ENCODE data around the gene TMC5. TPM values are rescaled to one million over a fixed set of nuclear protein-coding genes. Genes with fewer than 3 reads are reported as not detected.

TMC5 gene
- total RNA-seq, 1 experiment from 2014 or later, result 1.2 TPM

- no peak overlapping the region for H3K27ac ChIP-seq (ENCODE audit: insufficient read length, low read depth, low read length)
- no peaks in the 10 kb centered on the region for H3K4me1 Mint-ChIP-seq
- H3K27ac Mint-ChIP-seq, result no peak overlapping the region
- H2BK5ac ChIP-seq (ENCODE audit: insufficient read length, low read length), result no peak overlapping the region
- DNase-seq, result no peak
- H3K27me3 ChIP-seq (ENCODE audit: insufficient read depth, low read length), result no peaks in the 10 kb centered on the region
- H3K4me3 Mint-ChIP-seq, result no peak overlapping the region
- no peaks in the 10 kb centered on the region for H3K23me2 ChIP-seq (ENCODE audit: insufficient read length, low read depth, low read length, poor library complexity, severe bottlenecking)
- no peak overlapping the region for H4K91ac ChIP-seq (ENCODE audit: insufficient read length, low read depth, low read length)
- H3K18ac ChIP-seq (ENCODE audit: insufficient read length, low read depth, low read length), result no peak overlapping the region
- H3K4me1 ChIP-seq (ENCODE audit: insufficient read depth, low read length), result no peaks in the 10 kb centered on the region
- H4K20me1 ChIP-seq (ENCODE audit: control insufficient read depth, insufficient read depth, insufficient read length), result no peaks in the 10 kb centered on the region
- no peaks in the 10 kb centered on the region for H3K9me3 Mint-ChIP-seq
- no peak overlapping the region for H2BK12ac ChIP-seq (ENCODE audit: insufficient read length, low read depth, low read length)
- no peak overlapping the region for H2AFZ ChIP-seq (ENCODE audit: low read length)
- no peak overlapping the region for H2BK15ac ChIP-seq (ENCODE audit: low read depth, low read length)
- WGBS (ENCODE audit: extremely low coverage, insufficient read length, low lambda C conversion rate), result no CpG with 5 or more reads among the region's 3 CpGs
- no peak overlapping the region for H3K56ac ChIP-seq (ENCODE audit: insufficient read length, low read depth, low read length)
- H3K4ac ChIP-seq (ENCODE audit: low read depth, low read length), result no peak overlapping the region
- H4K8ac ChIP-seq (replicated peaks; ENCODE audit: insufficient read length, low read depth, low read length), result no peak overlapping the region
- no peak for TF ChIP-seq CTCF (conservative IDR thresholded peaks at IDR 0.05)
- H4K5ac ChIP-seq (ENCODE audit: insufficient read length, low read depth, low read length), result no peak overlapping the region
- no peak overlapping the region for H3K9ac ChIP-seq (ENCODE audit: extremely low read depth, insufficient read length, low read length)
- no peak overlapping the region for H3K14ac ChIP-seq (ENCODE audit: insufficient read depth, low read length)
- no peak overlapping the region for H3T11ph ChIP-seq (ENCODE audit: low read length)
- H3K27me3 Mint-ChIP-seq (ENCODE audit: low read depth), result no peaks in the 10 kb centered on the region
- no peaks in the 10 kb centered on the region for H3K36me3 Mint-ChIP-seq (ENCODE audit: insufficient read depth in 1 of 3, low read depth in 3 of 3)
- no peak overlapping the region for H3K23ac ChIP-seq (ENCODE audit: insufficient read length, low read depth, low read length)
- no peak overlapping the region for H3K4me2 ChIP-seq (ENCODE audit: insufficient read depth, insufficient read length, low read length)
- H3K79me1 ChIP-seq (ENCODE audit: insufficient read depth, low read depth, low read length, poor library complexity, severe bottlenecking), result no peaks in the 10 kb centered on the region
- H3K9me3 ChIP-seq (ENCODE audit: control insufficient read depth, low read depth, low read length), result no peaks in the 10 kb centered on the region
- no peaks in the 10 kb centered on the region for H3K79me2 ChIP-seq (ENCODE audit: insufficient read depth, low read length)
- H2BK120ac ChIP-seq (ENCODE audit: low read depth, low read length, poor library complexity, severe bottlenecking), result no peak overlapping the region
- H2AK5ac ChIP-seq (ENCODE audit: insufficient read length, low read length), result no peak overlapping the region
- H2BK20ac ChIP-seq (ENCODE audit: low read depth, low read length, poor library complexity, severe bottlenecking), result no peak overlapping the region
These were observed 39.2 kb upstream of the TMC5 start for GRCh38 chr16:19378511-19378910.
